OCI-LY1 (cell line): ENCODE data around the gene EDDM13.
"Not testable (repeated sequence)": the region's sequence is repeated elsewhere in the genome, so short reads cannot be mapped to it uniquely, and the experiment has no call there.

Experiments
- H2AFZ ChIP-seq: fragments of 200-600 bp; sonication (generic), shearing (Covaris generic); 2 replicates; pipeline ENCODE4 v1.6.0; 2014; ENCODE audit warnings: antibody characterized with exemption, mild to moderate bottlenecking, low read length
- H3F3A ChIP-seq: fragments of 200-600 bp; sonication (generic), shearing (Covaris generic); 2 replicates; pipeline ENCODE4 v1.6.0; 2014; ENCODE audit warnings: mild to moderate bottlenecking, antibody characterized with exemption, low read length, moderate library complexity; ENCODE audit not compliant: insufficient read depth
- H3K27ac ChIP-seq: fragments of 200-600 bp; sonication (generic); 2 replicates; pipeline ENCODE4 v1.5.1; 2014; ENCODE audit warnings: low read length, mixed run types, mild to moderate bottlenecking, low read depth; ENCODE audit not compliant: poor library complexity, severe bottlenecking
- H3K27me3 ChIP-seq: fragments of 200-600 bp; sonication (generic); 2 replicates; pipeline ENCODE4 v1.6.0; 2014; ENCODE audit warnings: antibody characterized with exemption, mild to moderate bottlenecking, low read length, moderate library complexity; ENCODE audit not compliant: insufficient read depth
- H3K36me3 ChIP-seq: fragments of 200-600 bp; sonication (generic); 2 replicates; pipeline ENCODE4 v1.6.1; 2014; ENCODE audit warnings: mild to moderate bottlenecking, antibody characterized with exemption, low read length, moderate library complexity, mixed read lengths; ENCODE audit not compliant: insufficient read depth
- H3K4me1 ChIP-seq: fragments of 200-600 bp; sonication (generic); 2 replicates; pipeline ENCODE4 v1.5.1; 2014; ENCODE audit warnings: mild to moderate bottlenecking, low read length, moderate library complexity; ENCODE audit not compliant: insufficient read depth, severe bottlenecking
- H3K4me2 ChIP-seq: fragments of 200-600 bp; sonication (generic), shearing (Covaris generic); 2 replicates; pipeline ENCODE4 v1.6.1; 2014; ENCODE audit warnings: low read length
- H3K4me3 ChIP-seq: fragments of 200-600 bp; sonication (generic); 2 replicates; pipeline ENCODE4 v1.5.1; 2014; ENCODE audit warnings: low read length, low read depth, mild to moderate bottlenecking, mixed read lengths; ENCODE audit not compliant: poor library complexity, severe bottlenecking
- H3K79me2 ChIP-seq: fragments of 200-600 bp; shearing (Covaris generic); 2 replicates; pipeline ENCODE4 v1.6.1; 2016; ENCODE audit warnings: mixed run types, low read length, mixed read lengths; ENCODE audit not compliant: insufficient read depth
- H3K9ac ChIP-seq: fragments of 200-600 bp; sonication (generic), shearing (Covaris generic); 2 replicates; pipeline ENCODE4 v1.6.1; 2014; ENCODE audit warnings: mild to moderate bottlenecking, low read length, mixed read lengths
- H3K9me2 ChIP-seq: fragments of 200-600 bp; sonication (generic), shearing (Covaris generic); 2 replicates; pipeline ENCODE4 v1.6.1; 2014; ENCODE audit warnings: low read depth, mild to moderate bottlenecking, low read length, mixed read lengths
- H3K9me3 ChIP-seq: fragments of 200-600 bp; shearing (Covaris generic); 2 replicates; pipeline ENCODE4 v1.6.1; 2014; ENCODE audit warnings: low read length, mixed read lengths
- H4K20me1 ChIP-seq: fragments of 200-600 bp; sonication (generic), shearing (Covaris generic); 2 replicates; pipeline ENCODE4 v1.6.0; 2016; ENCODE audit warnings: mild to moderate bottlenecking, low read length; ENCODE audit not compliant: insufficient read depth
- CTCF ChIP-seq: fragments of 200-600 bp; sonication (generic), shearing (Covaris generic); IDR thresholded peaks from 2 replicates; pipeline ENCODE4 v1.5.1; 2017; ENCODE audit warnings: mild to moderate bottlenecking, antibody characterized with exemption, low read length, moderate library complexity, mixed read lengths
- EZH2 ChIP-seq: fragments of 200-600 bp; sonication (generic), shearing (Covaris generic); IDR thresholded peaks from 2 replicates; pipeline ENCODE4 v1.8.0; 2017; ENCODE audit warnings: borderline replicate concordance, mixed run types, mild to moderate bottlenecking, antibody characterized with exemption, low read length, moderate library complexity, mixed read lengths

Gene EDDM13

DNA sequence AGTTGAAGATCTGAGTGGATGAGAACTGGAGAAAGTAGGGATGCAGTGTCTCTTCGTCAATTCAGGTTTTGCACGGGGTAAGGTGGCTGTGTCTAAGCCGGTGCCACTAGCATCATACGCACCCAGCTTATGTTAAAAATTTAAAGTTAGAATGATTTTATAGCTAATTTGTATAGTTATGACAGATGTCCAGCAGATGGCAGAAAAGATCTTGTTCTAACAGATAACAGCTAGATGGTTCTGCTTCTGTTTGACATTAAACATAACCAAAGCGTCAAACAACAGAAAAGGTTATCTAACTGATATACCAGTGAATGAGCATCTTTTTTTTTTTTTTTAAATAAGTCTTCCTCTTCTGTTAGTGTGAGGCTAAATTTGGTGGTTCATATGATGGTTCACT is 18.8 kb upstream of the EDDM13 start:
- no peaks in the 10 kb centered on the region for H3K27me3 ChIP-seq
- H3K9ac ChIP-seq, result no peak overlapping the region
- H4K20me1 ChIP-seq, result no peaks in the 10 kb centered on the region
- no peak overlapping the region for H3K4me3 ChIP-seq
- H3K27ac ChIP-seq, result no peak overlapping the region
- no peaks in the 10 kb centered on the region for H3K9me3 ChIP-seq
- no peaks in the 10 kb centered on the region for H3K4me1 ChIP-seq
- H3K36me3 ChIP-seq, result no peaks in the 10 kb centered on the region
- H3K79me2 ChIP-seq, result no peaks in the 10 kb centered on the region
- TF ChIP-seq CTCF (peak; percentile 44; the same call in 1 of the 2 replicates), EZH2 (no peak)
- H3F3A ChIP-seq, result no peaks in the 10 kb centered on the region
- H2AFZ ChIP-seq, result no peak overlapping the region
- H3K4me2 ChIP-seq, result no peak overlapping the region
- H3K9me2 ChIP-seq, result no peaks in the 10 kb centered on the region

DNA sequence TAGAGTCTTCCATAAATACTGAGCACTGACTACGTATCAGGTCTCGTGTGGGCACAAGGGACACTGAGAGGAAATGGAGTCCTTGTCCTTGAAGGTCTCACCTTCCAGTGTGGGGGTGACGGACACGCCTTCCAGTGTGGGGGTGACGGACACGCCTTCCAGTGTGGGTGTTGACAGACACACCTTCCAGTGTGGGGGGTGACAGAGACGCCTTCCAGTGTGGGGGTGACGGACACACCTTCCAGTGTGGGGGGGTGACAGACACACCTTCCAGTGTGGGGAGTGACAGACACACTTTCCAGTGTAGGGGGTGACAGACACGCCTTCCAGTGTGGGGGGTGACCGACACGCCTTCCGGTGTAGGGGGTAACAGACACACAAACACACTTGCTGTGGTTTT is 14.3 kb upstream of the EDDM13 start:
- no peak overlapping the region for H3K27ac ChIP-seq
- TF ChIP-seq CTCF (no peak), EZH2 (no peak)
- H3K4me1 ChIP-seq, result no peaks in the 10 kb centered on the region
- no peaks in the 10 kb centered on the region for H4K20me1 ChIP-seq
- H3F3A ChIP-seq, result no peaks in the 10 kb centered on the region
- no peaks in the 10 kb centered on the region for H3K9me2 ChIP-seq
- no peak overlapping the region for H2AFZ ChIP-seq
- H3K9me3 ChIP-seq, result no peaks in the 10 kb centered on the region
- no peaks in the 10 kb centered on the region for H3K79me2 ChIP-seq
- no peak overlapping the region for H3K9ac ChIP-seq
- H3K4me2 ChIP-seq, result no peak overlapping the region
- H3K4me3 ChIP-seq, result no peak overlapping the region
- no peaks in the 10 kb centered on the region for H3K27me3 ChIP-seq
- H3K36me3 ChIP-seq, result no peaks in the 10 kb centered on the region

- no peaks in the 10 kb centered on the region for H3K79me2 ChIP-seq
- H3K4me2 ChIP-seq, result no peak overlapping the region
- H3F3A ChIP-seq, result no peaks in the 10 kb centered on the region
- H3K4me3 ChIP-seq, result no peak overlapping the region
- H3K36me3 ChIP-seq, result no peaks in the 10 kb centered on the region
- H3K9ac ChIP-seq, result no peak overlapping the region
- TF ChIP-seq EZH2 (no peak), CTCF (no peak)
- H3K9me2 ChIP-seq, result no peaks in the 10 kb centered on the region
- H3K27ac ChIP-seq, result no peak overlapping the region
- no peaks in the 10 kb centered on the region for H3K4me1 ChIP-seq
- H3K27me3 ChIP-seq, result no peaks in the 10 kb centered on the region
- H3K9me3 ChIP-seq, result no peaks in the 10 kb centered on the region
- no peaks in the 10 kb centered on the region for H4K20me1 ChIP-seq
- no peak overlapping the region for H2AFZ ChIP-seq
These were observed 11.4 kb upstream of the EDDM13 start for GRCh38 chr19:56261145-56261544.

GRCh38 chr19:56261932-56262331 is 10.6 kb upstream of the EDDM13 start:
- not testable (repeated sequence) for H3K79me2 ChIP-seq, H3K36me3 ChIP-seq, H3K4me2 ChIP-seq, H3K4me3 ChIP-seq, H3F3A ChIP-seq, H3K27me3 ChIP-seq, H4K20me1 ChIP-seq, H2AFZ ChIP-seq, H3K9me2 ChIP-seq, H3K9me3 ChIP-seq, H3K27ac ChIP-seq, H3K9ac ChIP-seq, H3K4me1 ChIP-seq
